Fibroblast of skin of abdomen (primary cell): Measurements from ENCODE around the gene OR7G3. TPM values are rescaled to one million over a fixed set of nuclear protein-coding genes. Genes with fewer than 3 reads are reported as not detected.

Experiments used
- DNase-seq: peaks from one replicate; pipeline ENCODE4 v3.0.0-alpha.2; 2013
- polyA plus RNA-seq, 2 experiments: library from polyadenylated mRNA; unstranded; fragments of 120-200 nt; gene quantifications; one replicate each; pipeline ENCODE4 v1.2.1, GENCODE V29; 2013; ENCODE audit not compliant: insufficient read length in 2 of 2

Gene OR7G3
- not detected for polyA plus RNA-seq (2013, experiment 1 of 2; ENCODE audit: insufficient read length)
- polyA plus RNA-seq (2013, experiment 2 of 2; ENCODE audit: insufficient read length) = not detected

GRCh38 chr19:9126900-9127405 lies at the start of gene OR7G3:
TSS of gene OR7G3 (minus strand) at chr19:9126950. CDS start at chr19:9126950, 0 bp downstream.
- DNase-seq = no peak

- DNase-seq = no peak
Measured at GRCh38 chr19:9175326-9175725, 48.6 kb upstream of the OR7G3 start.

- no peak for DNase-seq
Measured at GRCh38 chr19:9171393-9171991, 44.7 kb upstream of the OR7G3 start.

- no peak for DNase-seq
Measured at GRCh38 chr19:9166846-9167245, 40.1 kb upstream of the OR7G3 start.

GRCh38 chr19:9165261-9165660 lies 38.5 kb upstream of the OR7G3 start:
- no peak for DNase-seq

GRCh38 chr19:9161427-9161826 lies 34.7 kb upstream of the OR7G3 start:
- DNase-seq = no peak

- no peak for DNase-seq
Measured at GRCh38 chr19:9159891-9160290, 33.1 kb upstream of the OR7G3 start.

GRCh38 chr19:9156304-9156703 lies 29.6 kb upstream of the OR7G3 start:
- no peak for DNase-seq

GRCh38 chr19:9155591-9155990 lies 28.8 kb upstream of the OR7G3 start:
- DNase-seq = no peak

GRCh38 chr19:9151367-9151766 lies 24.6 kb upstream of the OR7G3 start:
- DNase-seq = no peak

GRCh38 chr19:9150650-9151049 lies 23.9 kb upstream of the OR7G3 start:
- no peak for DNase-seq

- DNase-seq = no peak
Measured at GRCh38 chr19:9149997-9150396, 23.2 kb upstream of the OR7G3 start.

- no peak for DNase-seq
Measured at GRCh38 chr19:9148697-9149096, 21.9 kb upstream of the OR7G3 start.

- DNase-seq = no peak
Measured at GRCh38 chr19:9146882-9147281, 20.1 kb upstream of the OR7G3 start.

GRCh38 chr19:9144920-9145319 lies 18.2 kb upstream of the OR7G3 start:
- peak; percentile 2 for DNase-seq

- DNase-seq = peak; percentile 94
Measured at GRCh38 chr19:9140159-9140874, 13.6 kb upstream of the OR7G3 start, which contains the start of gene ZNF317. TSS of gene ZNF317 (plus strand) at chr19:9140397. CDS start at chr19:9156017, 15,620 bp downstream.

- no peak for DNase-seq
Measured at GRCh38 chr19:9139609-9140158, 12.9 kb upstream of the OR7G3 start.

GRCh38 chr19:9132422-9132821 lies 5.7 kb upstream of the OR7G3 start:
- no peak for DNase-seq

GRCh38 chr19:9130965-9131364 lies 4.2 kb upstream of the OR7G3 start:
- no peak for DNase-seq

- DNase-seq = no peak
Measured at GRCh38 chr19:9128171-9128570, 1.4 kb upstream of the OR7G3 start.

- DNase-seq = no peak
Measured at GRCh38 chr19:9116547-9116946, 10.2 kb downstream of the OR7G3 start.

- DNase-seq = no peak
Measured at GRCh38 chr19:9115307-9115813, 11.4 kb downstream of the OR7G3 start, which contains the start of gene OR7G1. TSS of gene OR7G1 (minus strand) at chr19:9115763. CDS start at chr19:9115763, 0 bp downstream.

GRCh38 chr19:9109959-9110358 lies 16.8 kb downstream of the OR7G3 start:
- DNase-seq = no peak
